Stimulated activated CD8-positive, alpha-beta memory T cell treated with anti-CD3 and anti-CD28 coated beads, Interleukin-4, amount 100 ng/mL, for 48 hours (primary cell): ENCODE measurements around the gene NME1.

Experiments used
- DNase-seq: peaks from one replicate; pipeline ENCODE4 v3.0.0-alpha.2; 2020

Gene NME1

GRCh38 chr17:51197754-51198153 lies 44.4 kb downstream of the NME1 start:
- DNase-seq = no peak

DNA sequence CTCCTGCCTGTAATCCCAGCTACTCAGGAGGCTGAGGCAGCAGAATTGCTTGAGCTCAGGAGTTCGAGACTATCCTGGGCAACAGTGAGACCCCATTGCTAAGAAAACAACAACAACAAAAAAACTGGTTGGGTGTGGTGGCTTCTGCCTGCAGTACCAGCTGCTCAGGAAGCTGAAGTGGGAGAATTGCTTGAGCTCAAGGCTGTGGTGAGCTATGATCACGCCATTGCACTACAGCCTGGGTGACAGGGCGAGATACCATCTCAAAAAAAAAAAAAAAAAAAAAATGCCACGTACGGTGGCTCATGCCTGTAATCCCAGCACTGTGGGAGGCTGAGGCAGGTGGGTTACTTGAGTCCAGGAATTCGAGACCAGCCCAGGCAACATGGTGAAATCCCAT lies 46.9 kb downstream of the NME1 start:
- DNase-seq = no peak

DNA sequence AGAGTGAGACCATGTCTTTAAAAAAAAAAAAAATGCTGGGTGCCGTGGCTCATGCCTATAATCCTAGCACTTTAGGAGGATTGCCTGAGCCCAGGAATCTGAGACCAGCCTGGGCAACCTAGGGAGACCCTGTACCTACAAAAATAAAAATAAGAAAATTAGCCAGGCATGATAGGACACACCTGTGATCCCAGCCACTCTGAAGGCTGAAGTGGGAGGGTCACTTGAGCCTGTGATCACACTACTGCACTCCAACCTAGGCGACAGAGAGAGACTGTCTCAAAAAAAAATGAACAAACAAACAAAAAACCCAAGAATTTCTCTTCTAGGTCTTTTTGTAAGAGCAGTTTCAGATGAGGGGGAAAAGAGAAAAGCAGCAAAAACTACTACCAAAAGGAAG lies 47.5 kb downstream of the NME1 start:
- DNase-seq = no peak

GRCh38 chr17:51203838-51204237 lies 50.5 kb downstream of the NME1 start:
- DNase-seq = no peak
